Measurements from ENCODE around the gene SEPHS2.
A peak's percentile ranks its signal among the peaks of the same experiment; 100 is the strongest.
"Not testable (repeated sequence)": the region's sequence is repeated elsewhere in the genome, so short reads cannot be mapped to it uniquely, and the experiment has no call there.

Gene SEPHS2

GRCh38 chr16:30452709-30453580, 7.3 kb upstream of the SEPHS2 start:
- not testable (repeated sequence) for H3K27me3 ChIP-seq (replicated peaks; ENCODE audit: control insufficient read depth, insufficient read depth, low read length, poor library complexity, severe bottlenecking); H3K4me1 ChIP-seq (ENCODE audit: control insufficient read depth, insufficient read depth, low read length, poor library complexity, severe bottlenecking); H3K9me3 ChIP-seq (ENCODE audit: control insufficient read depth, low read length); H3K36me3 ChIP-seq (ENCODE audit: control insufficient read depth, insufficient read depth, low read length); H3K27ac ChIP-seq (ENCODE audit: insufficient read depth, low read length, poor library complexity, severe bottlenecking); DNase-seq; H3K4me3 ChIP-seq (ENCODE audit: insufficient read depth, low read depth, low read length, poor library complexity, severe bottlenecking)

- Histone ChIP-seq H3K27me3 (replicated peaks; ENCODE audit: control insufficient read depth, insufficient read depth, low read length, poor library complexity, severe bottlenecking) (no peaks in the 10 kb centered on the region), H3K4me3 (ENCODE audit: insufficient read depth, low read depth, low read length, poor library complexity, severe bottlenecking) (no peak overlapping the region)
Observed at GRCh38 chr16:30449116-30449435, 3.4 kb upstream of the SEPHS2 start.

GRCh38 chr16:30447512-30448226, 2.0 kb upstream of the SEPHS2 start:
- DNase-seq, result no peak
- Histone ChIP-seq H3K4me1 (ENCODE audit: control insufficient read depth, insufficient read depth, low read length, poor library complexity, severe bottlenecking) (peaks cover 24% of the 10 kb centered on the region), H3K36me3 (ENCODE audit: control insufficient read depth, insufficient read depth, low read length) (peaks cover 4% of the 10 kb centered on the region), H3K27me3 (replicated peaks; ENCODE audit: control insufficient read depth, insufficient read depth, low read length, poor library complexity, severe bottlenecking) (no peaks in the 10 kb centered on the region), H3K27ac (ENCODE audit: insufficient read depth, low read length, poor library complexity, severe bottlenecking) (no peak overlapping the region), H3K4me3 (ENCODE audit: insufficient read depth, low read depth, low read length, poor library complexity, severe bottlenecking) (no peak overlapping the region), H3K9me3 (ENCODE audit: control insufficient read depth, low read length) (no peaks in the 10 kb centered on the region)

More at GRCh38 chr16:30449116-30449435, 3.4 kb upstream of the SEPHS2 start:
- Histone ChIP-seq H3K36me3 (ENCODE audit: control insufficient read depth, insufficient read depth, low read length) (no peaks in the 10 kb centered on the region), H3K27ac (ENCODE audit: insufficient read depth, low read length, poor library complexity, severe bottlenecking) (no peak overlapping the region), H3K4me1 (ENCODE audit: control insufficient read depth, insufficient read depth, low read length, poor library complexity, severe bottlenecking) (peaks cover 15% of the 10 kb centered on the region), H3K9me3 (ENCODE audit: control insufficient read depth, low read length) (no peaks in the 10 kb centered on the region)
- DNase-seq, result no peak

- Histone ChIP-seq H3K9me3 (ENCODE audit: control insufficient read depth, low read length) (no peaks in the 10 kb centered on the region), H3K36me3 (ENCODE audit: control insufficient read depth, insufficient read depth, low read length) (peaks cover 4% of the 10 kb centered on the region), H3K4me1 (ENCODE audit: control insufficient read depth, insufficient read depth, low read length, poor library complexity, severe bottlenecking) (peaks cover 24% of the 10 kb centered on the region), H3K27me3 (replicated peaks; ENCODE audit: control insufficient read depth, insufficient read depth, low read length, poor library complexity, severe bottlenecking) (no peaks in the 10 kb centered on the region), H3K4me3 (ENCODE audit: insufficient read depth, low read depth, low read length, poor library complexity, severe bottlenecking) (peak overlapping the region; percentile 94), H3K27ac (ENCODE audit: insufficient read depth, low read length, poor library complexity, severe bottlenecking) (peak overlapping the region; percentile 88)
- no peak for DNase-seq
Observed at GRCh38 chr16:30446203-30446595, 525 bp upstream of the SEPHS2 start.

GRCh38 chr16:30445149-30445407, 596 bp downstream of the SEPHS2 start:
- no peaks in the 10 kb centered on the region for H3K9me3 ChIP-seq (ENCODE audit: control insufficient read depth, low read length)
- no peaks in the 10 kb centered on the region for H3K27me3 ChIP-seq (replicated peaks; ENCODE audit: control insufficient read depth, insufficient read depth, low read length, poor library complexity, severe bottlenecking)
- peaks cover 24% of the 10 kb centered on the region for H3K4me1 ChIP-seq (ENCODE audit: control insufficient read depth, insufficient read depth, low read length, poor library complexity, severe bottlenecking)
- peak overlapping the region; percentile 88 for H3K27ac ChIP-seq (ENCODE audit: insufficient read depth, low read length, poor library complexity, severe bottlenecking)
- H3K36me3 ChIP-seq (ENCODE audit: control insufficient read depth, insufficient read depth, low read length), result peaks cover 4% of the 10 kb centered on the region
- no peak for DNase-seq
- peak overlapping the region; percentile 94 for H3K4me3 ChIP-seq (ENCODE audit: insufficient read depth, low read depth, low read length, poor library complexity, severe bottlenecking)

- Histone ChIP-seq H3K9me3 (ENCODE audit: control insufficient read depth, low read length) (no peaks in the 10 kb centered on the region), H3K27ac (ENCODE audit: insufficient read depth, low read length, poor library complexity, severe bottlenecking) (peak overlapping the region; percentile 88), H3K4me3 (ENCODE audit: insufficient read depth, low read depth, low read length, poor library complexity, severe bottlenecking) (peak overlapping the region; percentile 94), H3K27me3 (replicated peaks; ENCODE audit: control insufficient read depth, insufficient read depth, low read length, poor library complexity, severe bottlenecking) (no peaks in the 10 kb centered on the region), H3K36me3 (ENCODE audit: control insufficient read depth, insufficient read depth, low read length) (peaks cover 4% of the 10 kb centered on the region), H3K4me1 (ENCODE audit: control insufficient read depth, insufficient read depth, low read length, poor library complexity, severe bottlenecking) (peaks cover 24% of the 10 kb centered on the region)
- DNase-seq, result no peak
Observed at GRCh38 chr16:30444231-30445148, 1.2 kb downstream of the SEPHS2 start.

- H3K4me3 ChIP-seq (ENCODE audit: insufficient read depth, low read depth, low read length, poor library complexity, severe bottlenecking), result no peak overlapping the region
- no peak for DNase-seq
- H3K27ac ChIP-seq (ENCODE audit: insufficient read depth, low read length, poor library complexity, severe bottlenecking), result no peak overlapping the region
- no peaks in the 10 kb centered on the region for H3K27me3 ChIP-seq (replicated peaks; ENCODE audit: control insufficient read depth, insufficient read depth, low read length, poor library complexity, severe bottlenecking)
- H3K9me3 ChIP-seq (ENCODE audit: control insufficient read depth, low read length), result no peaks in the 10 kb centered on the region
- peaks cover 24% of the 10 kb centered on the region for H3K4me1 ChIP-seq (ENCODE audit: control insufficient read depth, insufficient read depth, low read length, poor library complexity, severe bottlenecking)
- peaks cover 4% of the 10 kb centered on the region for H3K36me3 ChIP-seq (ENCODE audit: control insufficient read depth, insufficient read depth, low read length)
Observed at GRCh38 chr16:30443631-30444030, 2.0 kb downstream of the SEPHS2 start.

GRCh38 chr16:30439720-30440348, 5.8 kb downstream of the SEPHS2 start:
- peaks cover 16% of the 10 kb centered on the region for H3K4me1 ChIP-seq (ENCODE audit: control insufficient read depth, insufficient read depth, low read length, poor library complexity, severe bottlenecking)
- DNase-seq, result no peak
- H3K9me3 ChIP-seq (ENCODE audit: control insufficient read depth, low read length), result no peaks in the 10 kb centered on the region
- no peak overlapping the region for H3K4me3 ChIP-seq (ENCODE audit: insufficient read depth, low read depth, low read length, poor library complexity, severe bottlenecking)
- peaks cover 4% of the 10 kb centered on the region for H3K36me3 ChIP-seq (ENCODE audit: control insufficient read depth, insufficient read depth, low read length)
- no peak overlapping the region for H3K27ac ChIP-seq (ENCODE audit: insufficient read depth, low read length, poor library complexity, severe bottlenecking)
- no peaks in the 10 kb centered on the region for H3K27me3 ChIP-seq (replicated peaks; ENCODE audit: control insufficient read depth, insufficient read depth, low read length, poor library complexity, severe bottlenecking)

- peaks cover 4% of the 10 kb centered on the region for H3K36me3 ChIP-seq (ENCODE audit: control insufficient read depth, insufficient read depth, low read length)
- H3K4me1 ChIP-seq (ENCODE audit: control insufficient read depth, insufficient read depth, low read length, poor library complexity, severe bottlenecking), result peaks cover 7% of the 10 kb centered on the region
- no peak for DNase-seq
Observed at GRCh38 chr16:30438835-30439234, 6.8 kb downstream of the SEPHS2 start.

More at GRCh38 chr16:30438835-30439234, 6.8 kb downstream of the SEPHS2 start:
- Histone ChIP-seq H3K4me3 (ENCODE audit: insufficient read depth, low read depth, low read length, poor library complexity, severe bottlenecking) (no peak overlapping the region), H3K27ac (ENCODE audit: insufficient read depth, low read length, poor library complexity, severe bottlenecking) (no peak overlapping the region), H3K27me3 (replicated peaks; ENCODE audit: control insufficient read depth, insufficient read depth, low read length, poor library complexity, severe bottlenecking) (no peaks in the 10 kb centered on the region), H3K9me3 (ENCODE audit: control insufficient read depth, low read length) (no peaks in the 10 kb centered on the region)
